Muscle of leg (tissue), 11 donors: ENCODE measurements around the gene C11orf91. TPM values are rescaled to one million over a fixed set of nuclear protein-coding genes. Genes with fewer than 3 reads are reported as not detected.

Source experiments
- DNase-seq: peaks from one replicate; pipeline ENCODE4 v3.0.0; 2013
- H3K27ac ChIP-seq: one replicate; pipeline ENCODE4 v1.5.1; 2013; ENCODE audit warnings: mild to moderate bottlenecking, low read length, control low read depth
- H3K27me3 ChIP-seq: one replicate; pipeline ENCODE4 v1.6.1; 2013; ENCODE audit warnings: low read length; ENCODE audit not compliant: control insufficient read depth, insufficient read depth
- H3K36me3 ChIP-seq: one replicate; pipeline ENCODE4 v1.6.1; 2013; ENCODE audit warnings: low read length; ENCODE audit not compliant: control insufficient read depth, insufficient read depth
- H3K4me1 ChIP-seq: one replicate; pipeline ENCODE4 v1.6.1; 2013; ENCODE audit warnings: low read length; ENCODE audit not compliant: control insufficient read depth, insufficient read depth
- H3K4me3 ChIP-seq: one replicate; pipeline ENCODE4 v1.5.1; 2013; ENCODE audit warnings: low read length, control low read depth
- H3K9me3 ChIP-seq: replicated peaks from 2 replicates; pipeline ENCODE4 v1.6.1; 2013; ENCODE audit warnings: low read depth, low read length; ENCODE audit not compliant: control insufficient read depth
- WGBS: methylation state at CpG from one replicate; pipeline ENCODE4 v1.1.5; 2013; ENCODE audit warnings: missing lambda C conversion rate; ENCODE audit not compliant: insufficient coverage; 5-methylcytosine and 5-hydroxymethylcytosine counted together
- polyA plus RNA-seq, 8 donors: library from polyadenylated mRNA; unstranded; fragments of 120-200 nt; gene quantifications; one replicate each; pipeline versions ENCODE4 v1.2.1 to v1.2.3, GENCODE V29; 2013; ENCODE audit warnings: inconsistent platforms in 1 of 8, low replicate concordance in 1 of 8; ENCODE audit not compliant: insufficient read length in 8 of 8, insufficient read depth in 1 of 8
- total RNA-seq: library from RNA; stranded (reverse); fragments of 120-200 nt; gene quantifications from one replicate; pipeline ENCODE4 v1.2.4, GENCODE V29; 2013

The C11orf91 gene
- total and polyA plus RNA-seq, 9 donors, result not detected

DNA sequence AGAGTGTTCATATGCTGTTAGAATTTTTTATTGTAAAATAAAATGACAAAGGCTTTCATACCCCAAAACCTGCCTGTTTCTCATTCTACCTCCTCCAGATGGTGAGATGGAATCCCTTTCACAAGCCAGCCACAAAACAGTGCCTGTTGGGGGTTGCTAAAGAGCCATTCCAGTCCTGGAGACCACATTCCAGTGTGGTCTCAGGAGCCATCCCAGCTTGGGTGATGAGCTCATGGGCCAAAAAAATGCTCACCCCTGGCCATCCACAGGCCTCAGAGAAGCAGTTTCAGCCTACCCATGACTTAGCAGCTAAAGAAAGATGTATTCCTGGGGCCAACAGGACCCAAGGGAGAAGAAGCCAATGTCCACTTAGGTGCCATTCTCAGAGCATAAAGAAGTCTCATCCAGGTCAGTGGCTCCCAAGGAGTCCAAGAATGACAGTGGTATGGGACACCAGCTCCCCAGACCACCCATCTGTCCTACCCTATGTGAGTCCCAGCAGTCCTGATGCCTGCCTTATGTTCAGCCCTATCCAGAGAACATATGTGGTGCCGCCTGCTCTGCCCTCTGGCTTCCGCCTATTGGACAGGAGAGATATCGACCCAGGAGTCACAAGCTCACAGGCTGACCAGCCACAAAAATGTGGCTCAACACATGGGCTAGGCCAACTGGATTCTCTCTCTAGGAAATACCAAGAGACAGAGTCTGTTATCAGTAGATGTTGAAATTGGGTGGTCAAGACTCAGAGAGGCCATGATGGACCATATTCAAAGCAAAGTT lies 26.4 kb downstream of the C11orf91 start:
- H3K9me3 ChIP-seq, result no peaks in the 10 kb centered on the region
- H3K4me3 ChIP-seq, result no peak overlapping the region
- H3K27ac ChIP-seq, result no peak overlapping the region
- H3K4me1 ChIP-seq, result no peaks in the 10 kb centered on the region
- no peaks in the 10 kb centered on the region for H3K36me3 ChIP-seq
- 95% methylated on average over 3 of the region's 3 CpGs for WGBS
- DNase-seq, result no peak
- H3K27me3 ChIP-seq, result no peaks in the 10 kb centered on the region

DNA sequence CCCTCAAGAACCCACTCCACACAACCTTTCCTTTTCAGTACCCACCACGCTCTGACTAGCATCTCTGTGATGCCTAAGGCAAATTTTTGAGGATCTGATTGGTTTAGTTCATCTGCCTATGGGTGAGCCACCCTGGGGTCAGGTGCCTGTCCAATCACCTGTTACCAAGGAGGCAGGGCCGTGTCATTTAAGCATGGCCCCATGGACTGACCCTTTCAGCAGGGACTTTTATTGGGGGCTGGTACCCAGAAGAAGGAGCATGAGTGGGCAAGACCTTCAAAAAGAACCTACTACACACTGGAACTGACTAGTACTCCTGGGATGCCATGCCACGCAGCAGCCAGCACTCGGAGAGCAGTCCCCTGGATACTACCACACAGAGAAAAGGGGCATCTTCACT lies 28.4 kb downstream of the C11orf91 start:
- no peak overlapping the region for H3K4me3 ChIP-seq
- no peaks in the 10 kb centered on the region for H3K27me3 ChIP-seq
- no peaks in the 10 kb centered on the region for H3K4me1 ChIP-seq
- 85% methylated on average over 4 of the region's 4 CpGs for WGBS
- no peaks in the 10 kb centered on the region for H3K36me3 ChIP-seq
- DNase-seq, result no peak
- H3K9me3 ChIP-seq, result no peaks in the 10 kb centered on the region
- no peak overlapping the region for H3K27ac ChIP-seq

DNA sequence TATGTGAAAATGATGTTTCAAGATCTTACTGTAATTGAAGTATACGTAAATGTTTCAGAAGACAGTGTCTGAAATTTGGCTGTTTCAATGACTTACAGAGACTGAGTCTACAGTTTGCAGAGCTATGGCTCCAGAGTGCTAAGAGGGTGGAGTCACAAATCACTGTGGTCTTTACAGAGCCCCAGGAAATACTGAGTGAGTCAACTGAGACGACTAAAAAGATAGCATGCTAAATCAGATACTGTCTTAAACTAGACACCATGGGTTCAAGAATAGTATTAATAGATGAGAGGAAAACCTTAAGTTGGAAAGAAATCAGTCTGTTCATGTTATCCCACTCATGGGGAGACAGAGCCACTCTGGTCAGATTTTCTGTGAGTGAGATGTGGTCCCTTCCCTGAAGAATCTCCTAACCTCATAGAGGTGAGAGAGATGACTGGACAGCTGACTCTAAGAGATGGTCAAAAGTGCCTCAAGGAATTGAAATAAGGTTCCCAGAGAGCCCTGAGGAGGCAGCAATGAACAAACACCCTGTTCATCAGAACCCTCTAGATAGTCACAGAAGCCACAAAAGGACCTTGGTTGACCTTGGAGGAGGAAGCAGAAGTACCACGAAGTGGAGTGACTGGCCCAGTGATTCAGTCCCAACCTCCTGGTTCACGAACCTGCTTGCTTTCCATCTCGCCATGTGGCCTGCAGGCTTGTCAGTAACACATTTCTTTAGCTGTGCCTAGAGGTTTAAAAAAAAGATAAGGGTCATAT lies 30.2 kb downstream of the C11orf91 start:
- H3K9me3 ChIP-seq, result no peaks in the 10 kb centered on the region
- 81% methylated on average over 4 of the region's 5 CpGs for WGBS
- no peak overlapping the region for H3K4me3 ChIP-seq
- H3K27ac ChIP-seq, result no peak overlapping the region
- H3K27me3 ChIP-seq, result no peaks in the 10 kb centered on the region
- no peaks in the 10 kb centered on the region for H3K36me3 ChIP-seq
- DNase-seq, result no peak
- H3K4me1 ChIP-seq, result no peaks in the 10 kb centered on the region

DNA sequence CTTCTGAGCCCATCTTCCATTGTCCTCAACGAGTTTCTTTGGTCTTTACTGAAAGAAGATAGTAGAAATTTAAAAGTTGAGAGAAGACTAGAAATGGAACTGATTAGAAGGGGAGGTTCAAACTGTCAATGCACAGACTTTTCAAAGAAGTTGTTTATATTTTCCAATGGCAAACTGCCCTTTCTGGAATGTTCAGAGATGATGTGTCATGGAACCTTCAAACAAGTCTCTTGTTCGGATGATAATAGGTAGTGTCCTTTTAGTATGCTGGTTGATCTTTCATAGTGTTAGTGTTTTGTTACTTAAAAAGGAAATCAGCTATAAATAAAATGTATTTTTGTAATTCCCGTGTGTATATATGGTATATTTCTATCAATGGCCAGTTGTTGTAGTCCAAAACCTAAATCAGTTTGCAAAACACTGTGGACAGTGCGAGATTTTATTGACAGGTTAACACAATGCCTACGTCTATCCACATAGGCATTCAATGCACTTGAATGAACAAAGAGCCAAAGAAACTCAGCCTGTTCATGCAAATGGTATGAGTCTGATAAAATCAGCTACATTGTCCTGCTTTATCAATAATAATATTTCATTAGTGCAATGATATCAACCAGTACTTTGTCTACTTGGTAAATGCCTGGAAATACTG lies 30.9 kb downstream of the C11orf91 start:
- Histone ChIP-seq H3K9me3 (no peaks in the 10 kb centered on the region), H3K4me3 (no peak overlapping the region), H3K27me3 (no peaks in the 10 kb centered on the region), H3K36me3 (no peaks in the 10 kb centered on the region), H3K27ac (no peak overlapping the region), H3K4me1 (peaks cover 2% of the 10 kb centered on the region)
- no peak for DNase-seq
- WGBS, result 100% methylated on average over 1 of the region's 5 CpGs

GRCh38 chr11:33668951-33669596 lies 31.6 kb downstream of the C11orf91 start:
- H3K4me3 ChIP-seq, result no peak overlapping the region
- 80% methylated on average over 1 of the region's 6 CpGs for WGBS
- peaks cover 2% of the 10 kb centered on the region for H3K4me1 ChIP-seq
- no peak for DNase-seq
- H3K9me3 ChIP-seq, result no peaks in the 10 kb centered on the region
- no peaks in the 10 kb centered on the region for H3K36me3 ChIP-seq
- no peak overlapping the region for H3K27ac ChIP-seq
- H3K27me3 ChIP-seq, result no peaks in the 10 kb centered on the region

DNA sequence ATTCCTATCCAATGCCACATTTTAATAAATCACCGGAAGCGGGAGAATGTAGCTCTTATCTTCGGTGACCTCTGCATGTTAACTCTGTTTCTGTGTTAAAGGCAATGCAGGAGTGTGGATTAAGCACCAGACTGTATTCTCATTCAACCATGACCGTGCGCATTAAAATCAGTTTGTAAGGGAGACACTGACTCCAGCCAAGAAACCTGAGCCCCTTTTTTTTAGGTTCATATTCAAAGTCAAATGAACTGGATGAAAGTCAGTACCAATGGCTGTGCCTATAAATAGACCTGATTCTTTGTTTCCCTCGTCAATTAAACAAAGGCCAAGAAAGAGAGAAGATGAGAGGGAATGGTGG lies 32.2 kb downstream of the C11orf91 start:
- H3K4me1 ChIP-seq, result peaks cover 2% of the 10 kb centered on the region

DNA sequence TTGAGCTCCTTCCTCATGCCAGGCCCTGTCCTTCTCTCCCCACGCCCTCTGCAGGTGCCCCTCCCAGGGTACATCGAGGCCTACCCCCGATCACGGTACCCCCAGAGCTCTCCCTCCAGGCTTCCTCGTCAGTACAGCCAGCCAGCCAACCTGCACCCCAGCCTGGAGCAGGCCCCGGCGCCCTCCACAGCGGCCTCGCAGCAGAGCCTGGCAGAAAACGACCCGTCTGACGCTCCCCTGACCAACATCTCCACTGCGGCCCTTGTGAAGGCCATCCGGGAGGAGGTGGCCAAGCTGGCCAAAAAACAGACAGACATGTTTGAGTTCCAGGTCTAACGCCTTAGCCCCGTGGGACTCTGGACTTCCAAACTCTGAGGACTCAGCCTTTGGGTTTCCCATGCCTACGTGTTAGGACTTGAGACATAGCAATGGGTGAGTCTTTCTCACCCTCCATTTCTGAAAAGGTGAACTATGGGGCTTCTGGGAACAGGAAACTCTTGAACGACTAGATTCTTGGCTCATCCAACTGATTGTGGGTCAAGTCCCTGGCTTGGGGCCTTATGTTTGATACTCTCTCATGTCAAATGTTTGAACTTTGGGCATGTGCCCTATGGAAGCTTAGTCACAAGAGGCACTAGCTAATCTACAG lies 32.7 kb downstream of the C11orf91 start:
- Histone ChIP-seq H3K36me3 (no peaks in the 10 kb centered on the region), H3K27me3 (no peaks in the 10 kb centered on the region), H3K4me1 (peaks cover 2% of the 10 kb centered on the region), H3K27ac (no peak overlapping the region), H3K9me3 (no peaks in the 10 kb centered on the region), H3K4me3 (no peak overlapping the region)
- WGBS, result 84% methylated on average over 10 of the region's 18 CpGs
- no peak for DNase-seq

More for the DNA sequence above, 32.2 kb downstream of the C11orf91 start:
- H3K27me3 ChIP-seq, result no peaks in the 10 kb centered on the region
- H3K9me3 ChIP-seq, result no peaks in the 10 kb centered on the region
- H3K4me3 ChIP-seq, result no peak overlapping the region
- no CpG with 5 or more reads among the region's 6 CpGs for WGBS
- DNase-seq, result peak; percentile 52
- no peaks in the 10 kb centered on the region for H3K36me3 ChIP-seq
- H3K27ac ChIP-seq, result no peak overlapping the region

DNA sequence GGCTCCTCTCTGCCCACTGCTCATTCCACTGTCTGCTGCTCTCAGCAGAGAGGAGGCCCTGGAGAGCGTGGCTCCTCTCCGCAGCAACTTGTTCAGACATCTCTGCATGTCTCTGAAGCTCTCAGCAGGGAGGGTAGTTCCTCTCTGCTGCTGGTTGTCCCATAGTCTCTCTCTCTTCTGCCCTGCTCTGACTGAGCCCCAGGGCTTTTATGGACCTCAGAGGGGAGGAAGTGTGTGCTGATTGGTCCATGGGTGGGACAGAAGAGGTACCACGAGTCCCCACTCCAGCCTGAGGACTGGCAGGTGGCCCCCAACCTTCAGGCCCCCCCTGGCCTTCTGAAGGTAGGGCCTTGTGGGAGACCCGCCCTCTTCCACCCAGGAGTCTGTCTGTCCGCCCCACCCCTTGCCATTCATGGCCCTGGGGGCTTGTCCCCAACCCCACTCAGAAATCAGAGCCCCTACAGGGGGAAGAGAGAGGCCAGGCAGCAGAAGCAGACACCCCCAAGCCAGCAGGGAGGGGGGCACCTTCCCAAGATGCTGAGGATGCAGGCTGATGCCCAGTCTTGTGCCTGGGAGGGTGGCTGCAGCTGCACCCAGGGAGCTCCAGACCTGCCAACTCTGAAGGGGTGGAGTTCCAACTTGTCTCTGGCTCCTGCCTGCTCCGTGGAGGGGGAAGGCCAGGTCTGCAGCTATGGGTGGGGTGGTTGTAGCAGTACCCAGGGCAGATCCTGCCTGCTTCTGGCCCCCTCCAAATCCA lies 35.1 kb downstream of the C11orf91 start:
- H3K27me3 ChIP-seq, result no peaks in the 10 kb centered on the region
- no peak for DNase-seq
- whole genome bisulfite sequencing, result 80% methylated on average over 1 of the region's 6 CpGs
- H3K9me3 ChIP-seq, result no peaks in the 10 kb centered on the region
- no peak overlapping the region for H3K4me3 ChIP-seq
- H3K4me1 ChIP-seq, result peaks cover 2% of the 10 kb centered on the region
- H3K36me3 ChIP-seq, result no peaks in the 10 kb centered on the region
- H3K27ac ChIP-seq, result no peak overlapping the region

DNA sequence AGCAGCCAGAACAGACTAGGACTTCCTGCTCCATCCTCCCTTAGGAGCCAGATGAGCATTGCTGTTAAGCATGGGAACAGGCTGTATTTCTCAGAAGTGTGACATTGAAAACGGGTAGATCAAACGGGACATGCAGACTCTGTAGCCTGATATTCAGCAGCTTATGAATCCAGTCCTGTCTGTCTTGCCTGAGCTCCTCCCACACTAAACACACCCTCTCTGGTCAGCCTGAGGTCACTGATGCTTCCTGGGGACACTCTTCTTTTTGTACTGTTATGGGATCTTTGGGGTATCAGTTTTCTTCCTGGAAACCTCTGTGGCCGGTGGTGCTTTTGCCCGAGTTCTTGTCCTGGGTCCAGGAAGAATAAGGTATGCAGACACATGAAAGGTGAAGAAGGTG lies 35.8 kb downstream of the C11orf91 start:
- Histone ChIP-seq H3K9me3 (no peaks in the 10 kb centered on the region), H3K27ac (no peak overlapping the region), H3K27me3 (no peaks in the 10 kb centered on the region), H3K4me1 (peaks cover 2% of the 10 kb centered on the region), H3K36me3 (no peaks in the 10 kb centered on the region), H3K4me3 (no peak overlapping the region)
- WGBS, result 52% methylated on average over 4 of the region's 4 CpGs
- no peak for DNase-seq
